HG03280 (cell line): Measurements from ENCODE around the gene NR1D1.

Experiments used
- ATAC-seq: cut with Tn5 transposase; IDR thresholded peaks from one replicate; pipeline ENCODE4 v1.9.1; 2021; ENCODE audit warnings: mild to moderate bottlenecking, moderate library complexity; ENCODE audit not compliant: unreplicated experiment

Gene NR1D1

GRCh38 chr17:40063901-40064531 lies 36.4 kb downstream of the NR1D1 start:
- no peak for ATAC-seq

GRCh38 chr17:40063187-40063771 lies 37.1 kb downstream of the NR1D1 start:
- peak; percentile 23 for ATAC-seq

- ATAC-seq, result peak; percentile 73
These were observed 37.8 kb downstream of the NR1D1 start, which contains the start of gene THRA for GRCh38 chr17:40062329-40063186. TSS of gene THRA (plus strand) at chr17:40062965. CDS start at chr17:40074489, 11,524 bp downstream.

DNA sequence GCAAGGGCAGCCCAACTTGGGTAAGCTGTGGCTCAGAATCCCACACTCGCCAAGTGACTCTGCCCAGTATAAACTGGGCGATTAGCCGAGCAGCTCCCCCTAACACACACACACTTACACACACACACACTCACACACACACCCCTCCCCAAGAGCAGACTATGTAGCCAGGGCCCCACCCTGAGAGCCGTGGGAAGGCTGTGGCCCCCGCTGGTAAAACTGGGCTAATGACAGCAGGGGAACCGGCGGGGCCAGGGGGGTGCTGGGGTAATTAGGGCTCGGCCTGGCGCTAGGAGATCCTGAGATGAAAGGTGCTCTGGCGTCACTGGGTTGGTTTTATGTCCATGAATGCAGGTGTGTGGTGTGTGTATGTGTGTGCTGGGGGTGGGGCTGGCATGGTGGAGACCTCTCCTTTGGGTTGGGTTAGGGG lies 38.8 kb downstream of the NR1D1 start:
- ATAC-seq, result no peak

GRCh38 chr17:40060887-40061608 lies 39.3 kb downstream of the NR1D1 start:
- no peak for ATAC-seq

GRCh38 chr17:40059729-40060475 lies 40.5 kb downstream of the NR1D1 start:
- no peak for ATAC-seq

DNA sequence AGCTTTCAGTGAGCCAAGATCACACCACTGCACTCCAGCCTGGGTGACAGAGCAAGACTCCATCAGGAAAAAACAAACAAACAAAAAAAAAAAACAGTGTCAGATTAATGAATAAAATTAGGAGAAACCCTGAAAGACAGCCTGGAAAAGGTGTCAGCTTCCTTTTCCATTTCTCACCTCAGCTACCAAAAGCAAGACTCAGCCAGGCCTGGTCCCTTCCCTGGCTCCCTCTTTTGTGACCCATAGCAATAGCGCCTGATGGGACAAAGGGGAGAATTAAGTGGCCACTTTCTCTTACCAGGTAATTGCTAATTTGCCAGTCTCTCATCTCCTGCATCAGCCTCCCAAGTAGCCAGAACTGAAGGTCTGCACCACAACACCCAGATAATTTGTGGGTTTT lies 41.5 kb downstream of the NR1D1 start:
- ATAC-seq, result no peak

DNA sequence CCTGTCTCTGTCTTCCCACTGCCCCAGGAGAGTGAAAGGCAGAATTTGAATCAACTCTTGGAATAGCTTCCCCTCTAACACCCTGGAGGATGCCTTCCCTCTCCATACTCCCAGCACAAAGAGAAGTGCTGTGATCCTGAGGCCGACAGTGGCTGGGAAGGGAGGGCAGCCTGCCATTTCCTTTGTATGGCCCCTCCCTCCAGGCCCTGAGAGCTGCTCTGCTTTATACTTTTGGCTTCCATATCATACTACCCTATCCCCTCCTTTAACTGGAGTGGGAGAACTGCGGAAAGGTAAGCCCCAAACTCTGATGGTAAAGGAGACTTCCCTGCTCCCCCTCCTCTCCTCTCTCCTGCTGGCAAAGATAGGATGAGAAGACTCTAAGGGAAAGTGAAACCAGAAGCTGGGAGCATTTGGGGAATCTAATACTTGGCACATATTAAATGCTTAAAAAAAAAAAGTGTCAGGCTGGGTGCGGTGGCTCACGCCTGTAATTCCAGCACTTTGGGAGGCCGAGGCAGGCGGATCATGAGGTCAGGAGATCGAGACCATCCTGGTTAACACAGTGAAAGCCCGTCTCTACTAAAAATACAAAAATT lies 42.1 kb downstream of the NR1D1 start:
- no peak for ATAC-seq

GRCh38 chr17:40056379-40057015 lies 43.9 kb downstream of the NR1D1 start:
- ATAC-seq, result no peak
